ENCODE measurements around the gene MAFF.

The MAFF gene

GRCh38 chr22:38203855-38204514 is 2.2 kb downstream of the MAFF start:
- H3K4me3 ChIP-seq (ENCODE audit: low read depth, low read length): peak overlapping the region; percentile 82
- TF ChIP-seq CTCF (IDR thresholded peaks at IDR 0.05; ENCODE audit: low read depth, low read length, missing control alignments): no peak
- no peak for DNase-seq (ENCODE audit: low read depth)
- in situ Hi-C loops (cut with HindIII; ENCODE audit: low sequenced_read_pairs): no loop called here

GRCh38 chr22:38204784-38205183 is 3.0 kb downstream of the MAFF start:
- in situ Hi-C loops (cut with HindIII; ENCODE audit: low sequenced_read_pairs): no loop called here
- H3K4me3 ChIP-seq (ENCODE audit: low read depth, low read length): no peak overlapping the region
- TF ChIP-seq CTCF (IDR thresholded peaks at IDR 0.05; ENCODE audit: low read depth, low read length, missing control alignments): no peak
- DNase-seq (ENCODE audit: low read depth): no peak

GRCh38 chr22:38205261-38206128 is 3.7 kb downstream of the MAFF start:
- no peak for TF ChIP-seq CTCF (IDR thresholded peaks at IDR 0.05; ENCODE audit: low read depth, low read length, missing control alignments)
- in situ Hi-C loops (cut with HindIII; ENCODE audit: low sequenced_read_pairs): no loop called here
- no peak overlapping the region for H3K4me3 ChIP-seq (ENCODE audit: low read depth, low read length)
- DNase-seq (ENCODE audit: low read depth): peak; percentile 68

GRCh38 chr22:38207898-38208432 is 6.2 kb downstream of the MAFF start:
- no peak for TF ChIP-seq CTCF (IDR thresholded peaks at IDR 0.05; ENCODE audit: low read depth, low read length, missing control alignments)
- no peak for DNase-seq (ENCODE audit: low read depth)
- in situ Hi-C loops (cut with HindIII; ENCODE audit: low sequenced_read_pairs): no loop called here
- H3K4me3 ChIP-seq (ENCODE audit: low read depth, low read length): no peak overlapping the region

- no peak for TF ChIP-seq CTCF (IDR thresholded peaks at IDR 0.05; ENCODE audit: low read depth, low read length, missing control alignments)
- in situ Hi-C loops (cut with HindIII; ENCODE audit: low sequenced_read_pairs): no loop called here
- H3K4me3 ChIP-seq (ENCODE audit: low read depth, low read length): no peak overlapping the region
- DNase-seq (ENCODE audit: low read depth): no peak
Measured at GRCh38 chr22:38208551-38208968, 6.8 kb downstream of the MAFF start.

GRCh38 chr22:38211556-38211955 is 9.8 kb downstream of the MAFF start:
- DNase-seq (ENCODE audit: low read depth): no peak
- in situ Hi-C loops (cut with HindIII; ENCODE audit: low sequenced_read_pairs): no loop called here
- no peak for TF ChIP-seq CTCF (IDR thresholded peaks at IDR 0.05; ENCODE audit: low read depth, low read length, missing control alignments)
- no peak overlapping the region for H3K4me3 ChIP-seq (ENCODE audit: low read depth, low read length)

Measured in astrocyte of the cerebellum (primary cell).